WTC11 (cell line): ENCODE measurements around the gene PRKCQ. TPM values are rescaled to one million over a fixed set of nuclear protein-coding genes. Genes with fewer than 3 reads are reported as not detected.

Source experiments
- ATAC-seq: fragments of 200-7000 bp; cut with Tn5 transposase; 2 replicates; pipeline ENCODE4 v1.10.0; 2021; ENCODE audit warnings: mild to moderate bottlenecking, moderate library complexity
- CTCF ChIA-PET: fragments of 300-600 bp; sonication (Branson Sonifier 250); formaldehyde crosslinking; loops from one replicate; lab custom pipeline; 2021; ENCODE audit warnings: antibody characterized with exemption; lab: Charles Lee
- POLR2A ChIA-PET: fragments of 350-600 bp; sonication (Branson Sonifier 250); formaldehyde crosslinking; loops from one replicate; lab custom pipeline; 2021; ENCODE audit warnings: antibody characterized with exemption; lab: Charles Lee
- DNase-seq: peaks from one replicate; pipeline ENCODE4 v3.0.0; 2021; ENCODE audit warnings: low spot score
- H3K27ac Mint-ChIP-seq: 2 replicates; pipeline ENCODE4 v1.8.0; 2021; ENCODE audit warnings: mixed read lengths
- H3K27me3 Mint-ChIP-seq: 2 replicates; pipeline ENCODE4 v1.8.0; 2021; ENCODE audit warnings: low read depth, mild to moderate bottlenecking, moderate library complexity, mixed read lengths
- H3K36me3 Mint-ChIP-seq: 2 replicates; pipeline ENCODE4 v1.8.0; 2021; ENCODE audit warnings: mixed read lengths
- H3K4me1 Mint-ChIP-seq: 2 replicates; pipeline ENCODE4 v1.8.0; 2022; ENCODE audit warnings: mixed read lengths
- H3K4me3 Mint-ChIP-seq: 2 replicates; pipeline ENCODE4 v1.8.0; 2021; ENCODE audit warnings: mild to moderate bottlenecking, moderate library complexity, mixed read lengths
- H3K9me3 Mint-ChIP-seq: 2 replicates; pipeline ENCODE4 v1.8.0; 2021; ENCODE audit warnings: mixed read lengths
- ATF1 ChIP-seq: sonication (generic); formaldehyde crosslinking; IDR thresholded peaks from 2 replicates; pipeline ENCODE4 v1.8.1; 2023; ENCODE audit warnings: mild to moderate bottlenecking, moderate library complexity, missing genetic modification reagents
- ATF3 ChIP-seq: sonication (generic); formaldehyde crosslinking; conservative IDR thresholded peaks from 2 replicates; pipeline ENCODE4 v1.8.1; 2022; ENCODE audit warnings: mild to moderate bottlenecking, missing genetic modification reagents
- ESRRA ChIP-seq: sonication (generic); formaldehyde crosslinking; IDR thresholded peaks from 2 replicates; pipeline ENCODE4 v1.8.1; 2022; ENCODE audit warnings: mild to moderate bottlenecking, missing genetic modification reagents, borderline replicate concordance
- ETV6 ChIP-seq: sonication (generic); formaldehyde crosslinking; IDR thresholded peaks from 2 replicates; pipeline ENCODE4 v1.8.1; 2022; ENCODE audit warnings: mild to moderate bottlenecking, missing genetic modification reagents
- HMGXB4 ChIP-seq: sonication (generic); formaldehyde crosslinking; IDR thresholded peaks from 2 replicates; pipeline ENCODE4 v1.8.1; 2023; ENCODE audit warnings: mild to moderate bottlenecking, moderate library complexity, missing genetic modification reagents
- JUN ChIP-seq: sonication (generic); formaldehyde crosslinking; IDR thresholded peaks from 2 replicates; pipeline ENCODE4 v1.8.0; 2023; ENCODE audit warnings: mild to moderate bottlenecking, missing genetic modification reagents
- PRRX2 ChIP-seq: fragments of 250-450 bp; sonication (Bioruptor Pico); IDR thresholded peaks from 2 replicates; pipeline ENCODE4 v1.8.0; 2021; ENCODE audit warnings: mild to moderate bottlenecking
- SMAD3 ChIP-seq: sonication (generic); formaldehyde crosslinking; IDR thresholded peaks from 2 replicates; pipeline ENCODE4 v1.8.0; 2022; ENCODE audit warnings: missing genetic modification reagents, mild to moderate bottlenecking, borderline replicate concordance
- SMAD4 ChIP-seq: sonication (generic); formaldehyde crosslinking; IDR thresholded peaks from 2 replicates; pipeline ENCODE4 v1.8.0; 2022; ENCODE audit warnings: mild to moderate bottlenecking, missing genetic modification reagents
- TCF7 ChIP-seq: sonication (generic); formaldehyde crosslinking; IDR thresholded peaks from 2 replicates; pipeline ENCODE4 v1.8.0; 2022; ENCODE audit warnings: mild to moderate bottlenecking, low read depth, missing genetic modification reagents, moderate library complexity
- ZBTB43 ChIP-seq: sonication (generic); formaldehyde crosslinking; IDR thresholded peaks from 2 replicates; pipeline ENCODE4 v1.8.1; 2023; ENCODE audit warnings: mild to moderate bottlenecking, missing genetic modification reagents
- ZNF425 ChIP-seq: fragments of 250-450 bp; sonication (Bioruptor Pico); conservative IDR thresholded peaks from 2 replicates; pipeline ENCODE4 v1.9.0; 2021; ENCODE audit warnings: mild to moderate bottlenecking
- total RNA-seq: library from RNA; stranded (reverse); gene quantifications from 3 replicates; pipeline ENCODE4 v1.2.3, GENCODE V29; 2021
- TF ChIP-seq, protein P1 (sequence below): sonication (generic); formaldehyde crosslinking; IDR thresholded peaks from 2 replicates; pipeline ENCODE4 v1.8.1; 2023; ENCODE audit warnings: mild to moderate bottlenecking, missing genetic modification reagents, moderate library complexity
- TF ChIP-seq, protein P2 (sequence below): sonication (generic); formaldehyde crosslinking; IDR thresholded peaks from 2 replicates; pipeline ENCODE4 v1.8.1; 2022; ENCODE audit warnings: low read depth, missing genetic modification reagents, borderline replicate concordance
- TF ChIP-seq, protein P3 (sequence below): sonication (generic); formaldehyde crosslinking; IDR thresholded peaks from 2 replicates; pipeline ENCODE4 v1.8.0; 2022; ENCODE audit warnings: missing genetic modification reagents

PRKCQ gene
- total RNA-seq, 1 experiment from 2014 or later, result 8.7 TPM

GRCh38 chr10:6461961-6462360 lies 118.1 kb downstream of the PRKCQ start:
- Mint-ChIP-seq H3K4me1 (peaks cover 12% of the 10 kb centered on the region), H3K27ac (no peak overlapping the region), H3K4me3 (no peak overlapping the region), H3K27me3 (no peaks in the 10 kb centered on the region), H3K36me3 (peaks cover 42% of the 10 kb centered on the region), H3K9me3 (peaks cover 24% of the 10 kb centered on the region)
- CTCF ChIA-PET, result no interaction called here
- TF ChIP-seq PRRX2 (CRISPR knock-in tag) (no peak), ATF1 (CRISPR knock-in tag) (no peak), SMAD3 (no peak), ZBTB43 (CRISPR knock-in tag) (no peak), JUN (CRISPR knock-in tag) (no peak), TCF7 (CRISPR knock-in tag) (no peak), ATF3 (no peak), ZNF425 (CRISPR knock-in tag) (no peak), SMAD4 (CRISPR knock-in tag) (no peak), ETV6 (CRISPR knock-in tag) (no peak), ESRRA (CRISPR knock-in tag) (no peak), HMGXB4 (CRISPR knock-in tag) (no peak)
- TF ChIP-seq, protein P1, sequence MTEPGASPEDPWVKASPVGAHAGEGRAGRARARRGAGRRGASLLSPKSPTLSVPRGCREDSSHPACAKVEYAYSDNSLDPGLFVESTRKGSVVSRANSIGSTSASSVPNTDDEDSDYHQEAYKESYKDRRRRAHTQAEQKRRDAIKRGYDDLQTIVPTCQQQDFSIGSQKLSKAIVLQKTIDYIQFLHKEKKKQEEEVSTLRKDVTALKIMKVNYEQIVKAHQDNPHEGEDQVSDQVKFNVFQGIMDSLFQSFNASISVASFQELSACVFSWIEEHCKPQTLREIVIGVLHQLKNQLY, result no peak
- TF ChIP-seq, protein P2, sequence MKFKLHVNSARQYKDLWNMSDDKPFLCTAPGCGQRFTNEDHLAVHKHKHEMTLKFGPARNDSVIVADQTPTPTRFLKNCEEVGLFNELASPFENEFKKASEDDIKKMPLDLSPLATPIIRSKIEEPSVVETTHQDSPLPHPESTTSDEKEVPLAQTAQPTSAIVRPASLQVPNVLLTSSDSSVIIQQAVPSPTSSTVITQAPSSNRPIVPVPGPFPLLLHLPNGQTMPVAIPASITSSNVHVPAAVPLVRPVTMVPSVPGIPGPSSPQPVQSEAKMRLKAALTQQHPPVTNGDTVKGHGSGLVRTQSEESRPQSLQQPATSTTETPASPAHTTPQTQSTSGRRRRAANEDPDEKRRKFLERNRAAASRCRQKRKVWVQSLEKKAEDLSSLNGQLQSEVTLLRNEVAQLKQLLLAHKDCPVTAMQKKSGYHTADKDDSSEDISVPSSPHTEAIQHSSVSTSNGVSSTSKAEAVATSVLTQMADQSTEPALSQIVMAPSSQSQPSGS (CRISPR knock-in tag), result no peak
- TF ChIP-seq, protein P3, sequence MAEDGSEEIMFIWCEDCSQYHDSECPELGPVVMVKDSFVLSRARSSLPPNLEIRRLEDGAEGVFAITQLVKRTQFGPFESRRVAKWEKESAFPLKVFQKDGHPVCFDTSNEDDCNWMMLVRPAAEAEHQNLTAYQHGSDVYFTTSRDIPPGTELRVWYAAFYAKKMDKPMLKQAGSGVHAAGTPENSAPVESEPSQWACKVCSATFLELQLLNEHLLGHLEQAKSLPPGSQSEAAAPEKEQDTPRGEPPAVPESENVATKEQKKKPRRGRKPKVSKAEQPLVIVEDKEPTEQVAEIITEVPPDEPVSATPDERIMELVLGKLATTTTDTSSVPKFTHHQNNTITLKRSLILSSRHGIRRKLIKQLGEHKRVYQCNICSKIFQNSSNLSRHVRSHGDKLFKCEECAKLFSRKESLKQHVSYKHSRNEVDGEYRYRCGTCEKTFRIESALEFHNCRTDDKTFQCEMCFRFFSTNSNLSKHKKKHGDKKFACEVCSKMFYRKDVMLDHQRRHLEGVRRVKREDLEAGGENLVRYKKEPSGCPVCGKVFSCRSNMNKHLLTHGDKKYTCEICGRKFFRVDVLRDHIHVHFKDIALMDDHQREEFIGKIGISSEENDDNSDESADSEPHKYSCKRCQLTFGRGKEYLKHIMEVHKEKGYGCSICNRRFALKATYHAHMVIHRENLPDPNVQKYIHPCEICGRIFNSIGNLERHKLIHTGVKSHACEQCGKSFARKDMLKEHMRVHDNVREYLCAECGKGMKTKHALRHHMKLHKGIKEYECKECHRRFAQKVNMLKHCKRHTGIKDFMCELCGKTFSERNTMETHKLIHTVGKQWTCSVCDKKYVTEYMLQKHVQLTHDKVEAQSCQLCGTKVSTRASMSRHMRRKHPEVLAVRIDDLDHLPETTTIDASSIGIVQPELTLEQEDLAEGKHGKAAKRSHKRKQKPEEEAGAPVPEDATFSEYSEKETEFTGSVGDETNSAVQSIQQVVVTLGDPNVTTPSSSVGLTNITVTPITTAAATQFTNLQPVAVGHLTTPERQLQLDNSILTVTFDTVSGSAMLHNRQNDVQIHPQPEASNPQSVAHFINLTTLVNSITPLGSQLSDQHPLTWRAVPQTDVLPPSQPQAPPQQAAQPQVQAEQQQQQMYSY, result no peak
- POLR2A ChIA-PET, result no interaction called here
- ATAC-seq (no peak), DNase-seq (no peak)
